GM23338 (cell line): ENCODE data around the gene MINDY1. TPM values are rescaled to one million over a fixed set of nuclear protein-coding genes. Genes with fewer than 3 reads are reported as not detected.

Experiments used
- ATAC-seq: fragments of 200-7000 bp; cut with Tn5 transposase; 3 replicates; pipeline ENCODE4 v1.9.1; 2020
- DNase-seq: peaks from one replicate; pipeline ENCODE4 v3.0.0-alpha.2; 2015; ENCODE audit warnings: low spot score
- H2AFZ ChIP-seq: fragments of 200-600 bp; sonication (generic); 2 replicates; pipeline ENCODE4 v1.8.0; 2016; ENCODE audit warnings: antibody characterized with exemption, mild to moderate bottlenecking, moderate library complexity
- H3F3A ChIP-seq: fragments of 200-600 bp; sonication (generic); replicated peaks from 2 replicates; pipeline ENCODE4 v1.8.0; 2017; ENCODE audit warnings: antibody characterized with exemption, mixed run types, low read depth
- H3K27ac ChIP-seq: fragments of 200-600 bp; sonication (generic); 2 replicates; pipeline ENCODE4 v1.6.1; 2016; ENCODE audit warnings: low read depth
- H3K27me3 ChIP-seq: fragments of 200-600 bp; sonication (generic); 2 replicates; pipeline ENCODE4 v1.8.0; 2016; ENCODE audit warnings: mild to moderate bottlenecking, mixed run types, moderate library complexity; ENCODE audit not compliant: insufficient read depth
- H3K36me3 ChIP-seq: fragments of 200-600 bp; sonication (generic); 2 replicates; pipeline ENCODE4 v1.8.0; 2016; ENCODE audit warnings: mild to moderate bottlenecking; ENCODE audit not compliant: insufficient read depth
- H3K4me1 ChIP-seq: fragments of 200-600 bp; sonication (generic); 2 replicates; pipeline ENCODE4 v1.8.0; 2016; ENCODE audit warnings: mild to moderate bottlenecking, moderate library complexity; ENCODE audit not compliant: insufficient read depth
- H3K4me2 ChIP-seq: fragments of 200-600 bp; sonication (generic); 2 replicates; pipeline ENCODE4 v1.7.1; 2017; ENCODE audit warnings: mixed run types
- H3K4me3 ChIP-seq: fragments of 200-600 bp; sonication (generic); 2 replicates; pipeline ENCODE4 v1.6.1; 2016; ENCODE audit warnings: mixed run types
- H3K79me2 ChIP-seq: fragments of 200-600 bp; sonication (generic); replicated peaks from 2 replicates; pipeline ENCODE4 v1.8.0; 2017; ENCODE audit warnings: mild to moderate bottlenecking; ENCODE audit not compliant: insufficient read depth
- H3K9me2 ChIP-seq: fragments of 200-600 bp; sonication (generic); 2 replicates; pipeline ENCODE4 v1.8.0; 2017; ENCODE audit not compliant: insufficient read depth
- H4K20me1 ChIP-seq: fragments of 200-600 bp; sonication (generic); replicated peaks from 2 replicates; pipeline ENCODE4 v1.8.0; 2017; ENCODE audit warnings: mild to moderate bottlenecking; ENCODE audit not compliant: insufficient read depth
- H3K27ac Mint-ChIP-seq: 2 replicates; pipeline ENCODE4 v1.8.0; 2020; ENCODE audit warnings: inconsistent platforms, mild to moderate bottlenecking, moderate library complexity, mixed read lengths
- H3K27me3 Mint-ChIP-seq: 3 replicates; pipeline ENCODE4 v1.8.0; 2022; ENCODE audit warnings: low read depth, mild to moderate bottlenecking, moderate library complexity, mixed read lengths, inconsistent platforms; ENCODE audit not compliant: insufficient read depth, poor library complexity
- H3K36me3 Mint-ChIP-seq: 3 replicates; pipeline ENCODE4 v1.8.0; 2021; ENCODE audit warnings: low read depth, mild to moderate bottlenecking, inconsistent platforms, moderate library complexity, mixed read lengths
- H3K4me1 Mint-ChIP-seq: 3 replicates; pipeline ENCODE4 v1.8.0; 2020; ENCODE audit warnings: mild to moderate bottlenecking, inconsistent platforms, mixed read lengths
- H3K4me3 Mint-ChIP-seq: 3 replicates; pipeline ENCODE4 v1.8.0; 2021; ENCODE audit warnings: moderate library complexity, mild to moderate bottlenecking, inconsistent platforms, mixed read lengths
- H3K9me3 Mint-ChIP-seq: 3 replicates; pipeline ENCODE4 v1.8.0; 2020; ENCODE audit warnings: moderate library complexity, mild to moderate bottlenecking, inconsistent platforms, mixed read lengths
- CREB1 ChIP-seq: fragments of 250-450 bp; sonication (Bioruptor Pico); IDR thresholded peaks from 2 replicates; pipeline ENCODE4 v1.5.0; 2020; ENCODE audit warnings: low read depth, mild to moderate bottlenecking, moderate library complexity
- CTCF ChIP-seq, 2 experiments: fragments of 200-600 bp in 1 of 2; sonication (generic) in 1 of 2; conservative IDR thresholded peaks; 2 replicates each; pipeline versions ENCODE4 v1.5.1 to v1.6.1; 2016 to 2017; ENCODE audit warnings: antibody characterized with exemption in 2 of 2, low read depth in 2 of 2, mild to moderate bottlenecking in 2 of 2, moderate library complexity in 1 of 2
- EZH2 ChIP-seq: fragments of 200-600 bp; sonication (generic); IDR thresholded peaks from one replicate; pipeline ENCODE4 v1.8.0; 2017; ENCODE audit warnings: antibody characterized with exemption, mild to moderate bottlenecking, low read depth; ENCODE audit not compliant: unreplicated experiment
- EZH2phosphoT487 ChIP-seq: fragments of 200-600 bp; sonication (generic); IDR thresholded peaks from one replicate; pipeline ENCODE4 v1.8.1; 2018; ENCODE audit warnings: antibody characterized with exemption; ENCODE audit not compliant: unreplicated experiment
- NANOG ChIP-seq: IDR thresholded peaks from 2 replicates; pipeline ENCODE4 v1.6.1; 2016; ENCODE audit warnings: antibody characterized with exemption, borderline replicate concordance
- REST ChIP-seq: IDR thresholded peaks from one replicate; pipeline ENCODE4 v1.6.1; 2018; ENCODE audit warnings: antibody characterized with exemption; ENCODE audit not compliant: unreplicated experiment
- STAT1 ChIP-seq: IDR thresholded peaks from one replicate; pipeline ENCODE4 v1.6.1; 2016; ENCODE audit warnings: antibody characterized with exemption; ENCODE audit not compliant: unreplicated experiment
- ZNF114 ChIP-seq: fragments of 250-450 bp; sonication (Bioruptor Pico); IDR thresholded peaks from 2 replicates; pipeline ENCODE4 v1.5.0; 2020; ENCODE audit warnings: mild to moderate bottlenecking, moderate library complexity
- polyA plus RNA-seq: library from polyadenylated mRNA; unstranded; fragments of >200 nt; fragmentation: Nextera tagmentation; extraction: Ambion mirVana; gene quantifications from 2 replicates; pipeline ENCODE4 v1.2.1, GENCODE V29; 2016
- total RNA-seq: library from RNA; depleted of rRNA; stranded (reverse); fragments of >200 nt; shearing (Covaris generic); gene quantifications from 2 replicates; pipeline ENCODE4 v1.2.3, GENCODE V29; 2014
- TF ChIP-seq, protein P1 (sequence below): fragments of 250-450 bp; sonication (Bioruptor Pico); IDR thresholded peaks from 2 replicates; pipeline ENCODE4 v1.5.0; 2020; ENCODE audit warnings: mild to moderate bottlenecking, moderate library complexity
- TF ChIP-seq, protein P2 (sequence below): IDR thresholded peaks from 2 replicates; pipeline ENCODE4 v1.6.1; 2016; ENCODE audit warnings: antibody characterized with exemption

MINDY1 gene
- total and polyA plus RNA-seq, 2 experiments from 2014 or later, result 4.5 to 10.3 TPM

- TF ChIP-seq, protein P1, sequence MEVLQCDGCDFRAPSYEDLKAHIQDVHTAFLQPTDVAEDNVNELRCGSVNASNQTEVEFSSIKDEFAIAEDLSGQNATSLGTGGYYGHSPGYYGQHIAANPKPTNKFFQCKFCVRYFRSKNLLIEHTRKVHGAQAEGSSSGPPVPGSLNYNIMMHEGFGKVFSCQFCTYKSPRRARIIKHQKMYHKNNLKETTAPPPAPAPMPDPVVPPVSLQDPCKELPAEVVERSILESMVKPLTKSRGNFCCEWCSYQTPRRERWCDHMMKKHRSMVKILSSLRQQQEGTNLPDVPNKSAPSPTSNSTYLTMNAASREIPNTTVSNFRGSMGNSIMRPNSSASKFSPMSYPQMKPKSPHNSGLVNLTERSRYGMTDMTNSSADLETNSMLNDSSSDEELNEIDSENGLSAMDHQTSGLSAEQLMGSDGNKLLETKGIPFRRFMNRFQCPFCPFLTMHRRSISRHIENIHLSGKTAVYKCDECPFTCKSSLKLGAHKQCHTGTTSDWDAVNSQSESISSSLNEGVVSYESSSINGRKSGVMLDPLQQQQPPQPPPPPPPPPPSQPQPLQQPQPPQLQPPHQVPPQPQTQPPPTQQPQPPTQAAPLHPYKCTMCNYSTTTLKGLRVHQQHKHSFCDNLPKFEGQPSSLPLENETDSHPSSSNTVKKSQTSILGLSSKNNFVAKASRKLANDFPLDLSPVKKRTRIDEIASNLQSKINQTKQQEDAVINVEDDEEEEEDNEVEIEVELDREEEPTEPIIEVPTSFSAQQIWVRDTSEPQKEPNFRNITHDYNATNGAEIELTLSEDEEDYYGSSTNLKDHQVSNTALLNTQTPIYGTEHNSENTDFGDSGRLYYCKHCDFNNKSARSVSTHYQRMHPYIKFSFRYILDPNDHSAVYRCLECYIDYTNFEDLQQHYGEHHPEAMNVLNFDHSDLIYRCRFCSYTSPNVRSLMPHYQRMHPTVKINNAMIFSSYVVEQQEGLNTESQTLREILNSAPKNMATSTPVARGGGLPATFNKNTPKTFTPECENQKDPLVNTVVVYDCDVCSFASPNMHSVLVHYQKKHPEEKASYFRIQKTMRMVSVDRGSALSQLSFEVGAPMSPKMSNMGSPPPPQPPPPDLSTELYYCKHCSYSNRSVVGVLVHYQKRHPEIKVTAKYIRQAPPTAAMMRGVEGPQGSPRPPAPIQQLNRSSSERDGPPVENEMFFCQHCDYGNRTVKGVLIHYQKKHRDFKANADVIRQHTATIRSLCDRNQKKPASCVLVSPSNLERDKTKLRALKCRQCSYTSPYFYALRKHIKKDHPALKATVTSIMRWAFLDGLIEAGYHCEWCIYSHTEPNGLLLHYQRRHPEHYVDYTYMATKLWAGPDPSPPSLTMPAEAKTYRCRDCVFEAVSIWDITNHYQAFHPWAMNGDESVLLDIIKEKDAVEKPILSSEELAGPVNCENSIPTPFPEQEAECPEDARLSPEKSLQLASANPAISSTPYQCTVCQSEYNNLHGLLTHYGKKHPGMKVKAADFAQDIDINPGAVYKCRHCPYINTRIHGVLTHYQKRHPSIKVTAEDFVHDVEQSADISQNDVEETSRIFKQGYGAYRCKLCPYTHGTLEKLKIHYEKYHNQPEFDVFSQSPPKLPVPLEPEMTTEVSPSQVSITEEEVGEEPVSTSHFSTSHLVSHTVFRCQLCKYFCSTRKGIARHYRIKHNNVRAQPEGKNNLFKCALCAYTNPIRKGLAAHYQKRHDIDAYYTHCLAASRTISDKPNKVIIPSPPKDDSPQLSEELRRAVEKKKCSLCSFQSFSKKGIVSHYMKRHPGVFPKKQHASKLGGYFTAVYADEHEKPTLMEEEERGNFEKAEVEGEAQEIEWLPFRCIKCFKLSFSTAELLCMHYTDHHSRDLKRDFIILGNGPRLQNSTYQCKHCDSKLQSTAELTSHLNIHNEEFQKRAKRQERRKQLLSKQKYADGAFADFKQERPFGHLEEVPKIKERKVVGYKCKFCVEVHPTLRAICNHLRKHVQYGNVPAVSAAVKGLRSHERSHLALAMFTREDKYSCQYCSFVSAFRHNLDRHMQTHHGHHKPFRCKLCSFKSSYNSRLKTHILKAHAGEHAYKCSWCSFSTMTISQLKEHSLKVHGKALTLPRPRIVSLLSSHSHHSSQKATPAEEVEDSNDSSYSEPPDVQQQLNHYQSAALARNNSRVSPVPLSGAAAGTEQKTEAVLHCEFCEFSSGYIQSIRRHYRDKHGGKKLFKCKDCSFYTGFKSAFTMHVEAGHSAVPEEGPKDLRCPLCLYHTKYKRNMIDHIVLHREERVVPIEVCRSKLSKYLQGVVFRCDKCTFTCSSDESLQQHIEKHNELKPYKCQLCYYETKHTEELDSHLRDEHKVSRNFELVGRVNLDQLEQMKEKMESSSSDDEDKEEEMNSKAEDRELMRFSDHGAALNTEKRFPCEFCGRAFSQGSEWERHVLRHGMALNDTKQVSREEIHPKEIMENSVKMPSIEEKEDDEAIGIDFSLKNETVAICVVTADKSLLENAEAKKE, result no peak
- no peak for TF ChIP-seq CREB1 (CRISPR knock-in tag)
Measured at GRCh38 chr1:150965605-150966004, 41.1 kb downstream of the MINDY1 start (continued).

DNA sequence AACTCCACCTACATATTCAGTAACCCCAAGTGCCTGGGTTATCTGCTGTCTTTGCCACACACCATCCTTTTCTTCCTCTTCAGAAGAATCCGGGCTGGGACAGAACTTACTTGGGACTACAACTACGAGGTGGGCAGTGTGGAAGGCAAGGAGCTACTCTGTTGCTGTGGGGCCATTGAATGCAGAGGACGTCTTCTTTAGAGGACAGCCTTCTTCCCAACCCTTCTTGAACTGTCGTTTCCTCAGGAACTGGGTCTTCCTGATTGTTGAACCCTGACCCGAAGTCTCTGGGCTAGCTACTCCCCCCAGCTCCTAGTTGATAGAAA lies 42.6 kb downstream of the MINDY1 start:
- peaks cover 8% of the 10 kb centered on the region; the same call in 1 of the 3 replicates for H3K4me1 Mint-ChIP-seq
- Histone ChIP-seq H3K4me2 (no peak overlapping the region), H3K4me3 (no peak overlapping the region), H3K9me2 (no peaks in the 10 kb centered on the region), H3K79me2 (peaks cover 9% of the 10 kb centered on the region; the same call in 1 of the 2 replicates), H3K27ac (peak overlapping the region; percentile 66; the same call in 1 of the 2 replicates), H3F3A (peaks cover 34% of the 10 kb centered on the region), H4K20me1 (peaks cover 14% of the 10 kb centered on the region), H2AFZ (no peak overlapping the region), H3K36me3 (peaks cover 62% of the 10 kb centered on the region), H3K27me3 (no peaks in the 10 kb centered on the region), H3K4me1 (no peaks in the 10 kb centered on the region; the same call in 1 of the 2 replicates)
- no peak overlapping the region for H3K4me3 Mint-ChIP-seq
- no peak for ATAC-seq
- no peak for DNase-seq
- H3K27ac Mint-ChIP-seq, result no peak overlapping the region
- H3K36me3 Mint-ChIP-seq, result peaks cover 97% of the 10 kb centered on the region
- no peaks in the 10 kb centered on the region; the same call in 2 of the 3 replicates for H3K9me3 Mint-ChIP-seq
- peaks cover 15% of the 10 kb centered on the region for H3K27me3 Mint-ChIP-seq
- no peak for TF ChIP-seq EZH2phosphoT487
- no peak for TF ChIP-seq STAT1
- TF ChIP-seq, protein P2, sequence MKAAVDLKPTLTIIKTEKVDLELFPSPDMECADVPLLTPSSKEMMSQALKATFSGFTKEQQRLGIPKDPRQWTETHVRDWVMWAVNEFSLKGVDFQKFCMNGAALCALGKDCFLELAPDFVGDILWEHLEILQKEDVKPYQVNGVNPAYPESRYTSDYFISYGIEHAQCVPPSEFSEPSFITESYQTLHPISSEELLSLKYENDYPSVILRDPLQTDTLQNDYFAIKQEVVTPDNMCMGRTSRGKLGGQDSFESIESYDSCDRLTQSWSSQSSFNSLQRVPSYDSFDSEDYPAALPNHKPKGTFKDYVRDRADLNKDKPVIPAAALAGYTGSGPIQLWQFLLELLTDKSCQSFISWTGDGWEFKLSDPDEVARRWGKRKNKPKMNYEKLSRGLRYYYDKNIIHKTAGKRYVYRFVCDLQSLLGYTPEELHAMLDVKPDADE, result no peak
- TF ChIP-seq ZNF114 (CRISPR knock-in tag), result no peak
- no peak for TF ChIP-seq CREB1 (CRISPR knock-in tag)
- TF ChIP-seq NANOG, result no peak
- TF ChIP-seq REST, result no peak
- no peak for TF ChIP-seq CTCF (conservative IDR thresholded peaks at IDR 0.05; ENCODE audit: low read depth in 2 of 2)
- TF ChIP-seq EZH2, result no peak
